Osteocyte (in vitro differentiated cells): ENCODE measurements around the gene SMOC2. TPM values are rescaled to one million over a fixed set of nuclear protein-coding genes. Genes with fewer than 3 reads are reported as not detected.

Experiments
- DNase-seq: peaks from one replicate; pipeline ENCODE4 v3.0.0; 2021; ENCODE audit warnings: mixed read lengths; ENCODE audit not compliant: unreplicated experiment; ENCODE audit errors: extremely low spot score
- H3K27ac Mint-ChIP-seq: one replicate; pipeline ENCODE4 v1.8.0; 2021; ENCODE audit warnings: mild to moderate bottlenecking, mixed read lengths; ENCODE audit not compliant: unreplicated experiment
- H3K27me3 Mint-ChIP-seq: one replicate; pipeline ENCODE4 v1.8.0; 2021; ENCODE audit warnings: mixed read lengths; ENCODE audit not compliant: unreplicated experiment
- H3K36me3 Mint-ChIP-seq: one replicate; pipeline ENCODE4 v1.8.0; 2021; ENCODE audit warnings: mixed read lengths; ENCODE audit not compliant: unreplicated experiment
- H3K4me1 Mint-ChIP-seq: one replicate; pipeline ENCODE4 v1.8.0; 2021; ENCODE audit warnings: mixed read lengths; ENCODE audit not compliant: unreplicated experiment
- H3K4me3 Mint-ChIP-seq: one replicate; pipeline ENCODE4 v1.8.0; 2021; ENCODE audit warnings: mild to moderate bottlenecking, moderate library complexity, mixed read lengths; ENCODE audit not compliant: unreplicated experiment
- H3K9me3 Mint-ChIP-seq: one replicate; pipeline ENCODE4 v1.8.0; 2021; ENCODE audit warnings: mixed read lengths; ENCODE audit not compliant: unreplicated experiment
- CTCF ChIP-seq: fragments of 200-600 bp; sonication (generic); IDR thresholded peaks from 2 replicates; pipeline ENCODE4 v1.5.0; 2021; ENCODE audit warnings: antibody characterized with exemption, mild to moderate bottlenecking, moderate library complexity
- total RNA-seq: library from RNA; stranded (reverse); gene quantifications from 2 replicates; pipeline ENCODE4 v1.2.1, GENCODE V29; 2021

Gene SMOC2
- total RNA-seq, 1 donor from 2014 or later, result 11.6 TPM

GRCh38 chr6:168441434-168442391 lies 729 bp downstream of the SMOC2 start:
- H3K4me1 Mint-ChIP-seq, result peaks cover 28% of the 10 kb centered on the region
- no peak for TF ChIP-seq CTCF
- peak overlapping the region; percentile 53 for H3K4me3 Mint-ChIP-seq

GRCh38 chr6:168442646-168443045 lies 1.7 kb downstream of the SMOC2 start:
- Mint-ChIP-seq H3K4me3 (peak overlapping the region; percentile 30), H3K36me3 (peaks cover 5% of the 10 kb centered on the region), H3K9me3 (no peaks in the 10 kb centered on the region), H3K27ac (no peak overlapping the region), H3K4me1 (peaks cover 23% of the 10 kb centered on the region), H3K27me3 (peaks cover 61% of the 10 kb centered on the region)
- peak; percentile 25 for DNase-seq
- no peak for TF ChIP-seq CTCF

More at GRCh38 chr6:168441434-168442391, 729 bp downstream of the SMOC2 start:
- peak; percentile 83 for DNase-seq
- no peaks in the 10 kb centered on the region for H3K9me3 Mint-ChIP-seq
- H3K36me3 Mint-ChIP-seq, result peaks cover 5% of the 10 kb centered on the region
- H3K27ac Mint-ChIP-seq, result no peak overlapping the region
- peaks cover 59% of the 10 kb centered on the region for H3K27me3 Mint-ChIP-seq

GRCh38 chr6:168447282-168447681 lies 6.3 kb downstream of the SMOC2 start:
- peaks cover 5% of the 10 kb centered on the region for H3K36me3 Mint-ChIP-seq
- no peak for TF ChIP-seq CTCF
- no peak overlapping the region for H3K27ac Mint-ChIP-seq
- H3K9me3 Mint-ChIP-seq, result no peaks in the 10 kb centered on the region
- H3K4me1 Mint-ChIP-seq, result peaks cover 8% of the 10 kb centered on the region
- no peak overlapping the region for H3K4me3 Mint-ChIP-seq
- peak; percentile 27 for DNase-seq
- peaks cover 57% of the 10 kb centered on the region for H3K27me3 Mint-ChIP-seq

- H3K4me1 Mint-ChIP-seq, result peaks cover 5% of the 10 kb centered on the region
- H3K9me3 Mint-ChIP-seq, result no peaks in the 10 kb centered on the region
- H3K27ac Mint-ChIP-seq, result no peak overlapping the region
- peak; percentile 15 for DNase-seq
- TF ChIP-seq CTCF, result no peak
- H3K27me3 Mint-ChIP-seq, result peaks cover 53% of the 10 kb centered on the region
- peaks cover 5% of the 10 kb centered on the region for H3K36me3 Mint-ChIP-seq
- H3K4me3 Mint-ChIP-seq, result no peak overlapping the region
Observed at GRCh38 chr6:168447700-168448099, 6.7 kb downstream of the SMOC2 start.

- Mint-ChIP-seq H3K4me1 (peaks cover 6% of the 10 kb centered on the region), H3K27me3 (peaks cover 48% of the 10 kb centered on the region), H3K36me3 (peaks cover 5% of the 10 kb centered on the region), H3K27ac (no peak overlapping the region), H3K9me3 (no peaks in the 10 kb centered on the region), H3K4me3 (no peak overlapping the region)
- DNase-seq, result peak; percentile 38
- TF ChIP-seq CTCF, result no peak
Observed at GRCh38 chr6:168448243-168448855, 7.4 kb downstream of the SMOC2 start.
